Neural cell (in vitro differentiated cells): Measurements from ENCODE around the gene APRT. TPM values are rescaled to one million over a fixed set of nuclear protein-coding genes. Genes with fewer than 3 reads are reported as not detected.

Source experiments
- H2AFZ ChIP-seq: fragments of 200-600, 300-800 bp; sonication (generic), shearing (Covaris generic); 2 replicates; pipeline ENCODE4 v1.6.0; 2014; ENCODE audit warnings: low read depth, mild to moderate bottlenecking, antibody characterized with exemption, low read length, moderate library complexity
- H3F3A ChIP-seq: fragments of 200-600 bp; shearing (Covaris generic); 2 replicates; pipeline ENCODE4 v1.6.1; 2016; ENCODE audit warnings: mild to moderate bottlenecking, moderate library complexity, mixed read lengths, antibody characterized with exemption, low read length; ENCODE audit not compliant: insufficient read depth, poor library complexity, severe bottlenecking
- H3K27ac ChIP-seq: fragments of 200-600, 300-800 bp; sonication (generic), shearing (Covaris generic); 2 replicates; pipeline ENCODE4 v1.5.1; 2014; ENCODE audit warnings: mild to moderate bottlenecking, low read length, moderate library complexity
- H3K27me3 ChIP-seq: fragments of 300-800, 200-600 bp; sonication (generic), shearing (Covaris generic); 2 replicates; pipeline ENCODE4 v1.6.0; 2014; ENCODE audit warnings: mild to moderate bottlenecking, low read depth, low read length, moderate library complexity; ENCODE audit not compliant: insufficient read depth
- H3K36me3 ChIP-seq: fragments of 300-800, 200-600 bp; sonication (generic), shearing (Covaris generic); 2 replicates; pipeline ENCODE4 v1.5.1; 2014; ENCODE audit warnings: mild to moderate bottlenecking, antibody characterized with exemption, low read length, moderate library complexity; ENCODE audit not compliant: insufficient read depth
- H3K4me2 ChIP-seq: fragments of 300-800, 200-600 bp; sonication (generic), shearing (Covaris generic); 2 replicates; pipeline ENCODE4 v1.6.0; 2014; ENCODE audit warnings: mild to moderate bottlenecking, low read length
- H3K4me3 ChIP-seq: fragments of 300-800, 200-600 bp; sonication (generic), shearing (Covaris generic); 2 replicates; pipeline ENCODE4 v1.5.1; 2014; ENCODE audit warnings: mild to moderate bottlenecking, low read length, moderate library complexity
- H3K79me2 ChIP-seq: fragments of 200-600 bp; shearing (Covaris generic); replicated peaks from 2 replicates; pipeline ENCODE4 v1.6.0; 2014; ENCODE audit warnings: mild to moderate bottlenecking, low read length, moderate library complexity; ENCODE audit not compliant: insufficient read depth
- H3K9ac ChIP-seq: fragments of 300-800, 200-600 bp; sonication (generic), shearing (Covaris generic); 2 replicates; pipeline ENCODE4 v1.6.1; 2016; ENCODE audit warnings: mild to moderate bottlenecking, low read length, mixed read lengths
- H3K9me2 ChIP-seq: fragments of 200-600 bp; shearing (Covaris generic); 2 replicates; pipeline ENCODE4 v1.6.1; 2016; ENCODE audit warnings: mild to moderate bottlenecking, low read length, mixed read lengths; ENCODE audit not compliant: insufficient read depth
- H3K9me3 ChIP-seq: fragments of 200-600, 300-800 bp; sonication (generic), shearing (Covaris generic); 2 replicates; pipeline ENCODE4 v1.6.1; 2016; ENCODE audit warnings: mild to moderate bottlenecking, mixed run types, low read length, moderate library complexity, mixed read lengths
- H4K20me1 ChIP-seq: fragments of 200-600 bp; shearing (Covaris generic); 2 replicates; pipeline ENCODE4 v1.6.1; 2016; ENCODE audit warnings: mild to moderate bottlenecking, mixed run types; ENCODE audit not compliant: insufficient read depth
- CTCF ChIP-seq: fragments of 450-650 bp; IDR thresholded peaks from 2 replicates; pipeline ENCODE4 v1.5.1; 2014; ENCODE audit warnings: antibody characterized with exemption, mild to moderate bottlenecking, moderate library complexity; ENCODE audit not compliant: poor library complexity, severe bottlenecking
- EP300 ChIP-seq: fragments of 450-650 bp; conservative IDR thresholded peaks from 2 replicates; pipeline ENCODE4 v1.6.1; 2014; ENCODE audit warnings: antibody characterized with exemption, mild to moderate bottlenecking, moderate library complexity; ENCODE audit not compliant: poor library complexity, severe bottlenecking
- EZH2 ChIP-seq: fragments of 200-600, 300-800 bp; shearing (Covaris generic), sonication (generic); IDR thresholded peaks from 2 replicates; pipeline ENCODE4 v1.6.1; 2014; ENCODE audit warnings: antibody characterized with exemption, low read length, borderline replicate concordance, mild to moderate bottlenecking; ENCODE audit not compliant: insufficient read depth, poor library complexity, severe bottlenecking
- MXI1 ChIP-seq: fragments of 450-650 bp; conservative IDR thresholded peaks from 2 replicates; pipeline ENCODE4 v1.6.1; 2014; ENCODE audit warnings: antibody characterized with exemption, mild to moderate bottlenecking; ENCODE audit not compliant: poor library complexity, severe bottlenecking
- POLR2AphosphoS5 ChIP-seq: IDR thresholded peaks from 2 replicates; pipeline ENCODE4 v1.6.1; 2012
- RAD21 ChIP-seq: fragments of 450-650 bp; conservative IDR thresholded peaks from 2 replicates; pipeline ENCODE4 v1.6.1; 2014; ENCODE audit warnings: antibody characterized with exemption, mild to moderate bottlenecking, moderate library complexity
- REST ChIP-seq: IDR thresholded peaks from 2 replicates; pipeline ENCODE4 v1.6.1; 2012; ENCODE audit warnings: borderline replicate concordance
- SMC3 ChIP-seq: fragments of 450-650 bp; conservative IDR thresholded peaks from 2 replicates; pipeline ENCODE4 v1.6.1; 2014; ENCODE audit warnings: antibody characterized with exemption, mild to moderate bottlenecking, moderate library complexity; ENCODE audit not compliant: poor library complexity
- TAF1 ChIP-seq: IDR thresholded peaks from 2 replicates; pipeline ENCODE4 v1.6.1; 2012; ENCODE audit warnings: low read depth
- polyA plus RNA-seq: library from polyadenylated mRNA; depleted of rRNA; stranded (reverse); fragments of >200 nt; gene quantifications from 2 replicates; pipeline ENCODE4 v1.2.3, GENCODE V29; 2014

Gene APRT
- polyA plus RNA-seq, 1 donor from 2014 or later: 52.0 TPM

GRCh38 chr16:88855736-88856121 lies 44.0 kb upstream of the APRT start:
- no peak overlapping the region for H2AFZ ChIP-seq
- H3K4me3 ChIP-seq: peak overlapping the region; percentile 82
- no peaks in the 10 kb centered on the region for H3K27me3 ChIP-seq
- H4K20me1 ChIP-seq: no peaks in the 10 kb centered on the region
- H3F3A ChIP-seq: no peaks in the 10 kb centered on the region
- H3K27ac ChIP-seq: no peak overlapping the region
- no peaks in the 10 kb centered on the region for H3K36me3 ChIP-seq
- TF ChIP-seq TAF1: no peak
- no peak for TF ChIP-seq CTCF
- TF ChIP-seq MXI1: no peak
- TF ChIP-seq REST: no peak
- no peak for TF ChIP-seq POLR2AphosphoS5
- peak overlapping the region; percentile 56 for H3K9ac ChIP-seq
- H3K9me3 ChIP-seq: no peaks in the 10 kb centered on the region
- no peaks in the 10 kb centered on the region for H3K79me2 ChIP-seq
- H3K9me2 ChIP-seq: no peaks in the 10 kb centered on the region
- peak overlapping the region; percentile 42 for H3K4me2 ChIP-seq

- Histone ChIP-seq H3K9me3 (no peaks in the 10 kb centered on the region), H3K4me2 (no peak overlapping the region), H3K79me2 (no peaks in the 10 kb centered on the region), H3F3A (no peaks in the 10 kb centered on the region), H3K9ac (no peak overlapping the region), H2AFZ (no peak overlapping the region), H4K20me1 (no peaks in the 10 kb centered on the region), H3K9me2 (no peaks in the 10 kb centered on the region), H3K4me3 (no peak overlapping the region), H3K27me3 (no peaks in the 10 kb centered on the region), H3K27ac (no peak overlapping the region), H3K36me3 (no peaks in the 10 kb centered on the region)
- no peak for TF ChIP-seq RAD21
- no peak for TF ChIP-seq EZH2
Measured at GRCh38 chr16:88855176-88855575, 43.4 kb upstream of the APRT start.

GRCh38 chr16:88854306-88855111 lies 42.8 kb upstream of the APRT start:
- Histone ChIP-seq H3K9ac (no peak overlapping the region), H3K4me3 (no peak overlapping the region), H4K20me1 (no peaks in the 10 kb centered on the region), H3K27me3 (no peaks in the 10 kb centered on the region), H3K27ac (no peak overlapping the region), H2AFZ (no peak overlapping the region), H3K9me2 (no peaks in the 10 kb centered on the region), H3K4me2 (no peak overlapping the region), H3K9me3 (no peaks in the 10 kb centered on the region), H3K79me2 (no peaks in the 10 kb centered on the region), H3K36me3 (no peaks in the 10 kb centered on the region), H3F3A (no peaks in the 10 kb centered on the region)
- no peak for TF ChIP-seq RAD21
- TF ChIP-seq MXI1: no peak
- no peak for TF ChIP-seq TAF1
- TF ChIP-seq CTCF: no peak
- TF ChIP-seq REST: no peak
- TF ChIP-seq POLR2AphosphoS5: no peak
- TF ChIP-seq EP300: no peak
- TF ChIP-seq EZH2: no peak
- TF ChIP-seq SMC3: no peak
